Neural progenitor cell (in vitro differentiated cells): ENCODE measurements around the gene S100B.

ENCODE experiments used
- CTCF ChIP-seq: fragments of 200-600 bp; sonication (generic); IDR thresholded peaks from 2 replicates; pipeline ENCODE4 v1.5.1; 2017; ENCODE audit warnings: antibody characterized with exemption, mild to moderate bottlenecking
- EZH2 ChIP-seq: fragments of 200-600 bp; sonication (generic); IDR thresholded peaks from 2 replicates; pipeline ENCODE4 v1.6.1; 2017; ENCODE audit warnings: antibody characterized with exemption, mild to moderate bottlenecking, moderate library complexity

- TF ChIP-seq EZH2 (no peak), CTCF (no peak)
Observed at GRCh38 chr21:46622226-46622625, 17.3 kb upstream of the S100B start.
